Breast epithelium (tissue), 3 donors: ENCODE measurements around the gene GPLD1.

Experiments used
- POLR2A ChIP-seq: fragments of 450-650 bp; IDR thresholded peaks from one replicate; pipeline ENCODE4 v1.6.1; 2016; ENCODE audit warnings: antibody characterized with exemption, mild to moderate bottlenecking, moderate library complexity
- POLR2AphosphoS5 ChIP-seq, 3 donors: sonication (generic); formaldehyde crosslinking; IDR thresholded peaks; one replicate each; pipeline ENCODE4 v1.6.1; 2017; ENCODE audit warnings: antibody characterized with exemption in 3 of 3
- TF ChIP-seq, protein P1 (sequence below), 3 donors: fragments of 450-650 bp; IDR thresholded peaks; one replicate each; pipeline ENCODE4 v1.5.1; 2016 to 2017; ENCODE audit warnings: antibody characterized with exemption in 3 of 3, mild to moderate bottlenecking in 3 of 3, moderate library complexity in 3 of 3

DNA sequence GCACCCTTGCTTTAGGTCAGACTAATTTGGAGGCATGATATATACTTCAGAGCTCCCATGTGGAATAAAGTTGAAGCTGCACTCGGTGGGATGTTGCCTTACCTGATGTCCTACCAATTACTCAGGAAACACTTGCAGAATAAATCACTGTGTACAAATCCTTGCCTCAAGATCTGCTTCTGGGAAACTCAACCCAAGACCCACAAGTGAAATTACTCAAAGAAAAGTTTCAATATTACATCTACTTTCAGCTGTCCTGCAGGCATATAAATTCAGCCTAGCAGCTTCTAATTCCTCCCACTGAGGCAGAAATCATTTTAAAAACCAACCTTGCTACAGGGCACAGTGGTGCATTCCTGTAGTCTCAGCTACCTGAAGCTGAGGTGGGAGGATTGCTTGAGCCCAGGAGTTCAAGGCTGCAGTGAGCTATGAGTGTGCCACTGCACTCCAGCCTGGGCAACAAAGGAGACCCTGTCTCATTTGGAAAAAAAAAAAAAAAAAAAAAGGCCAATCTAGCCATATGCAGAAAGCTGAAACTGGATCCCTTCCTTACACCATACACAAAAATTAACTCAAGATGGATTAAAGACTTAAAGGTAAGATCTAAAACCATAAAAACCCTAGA is 110.8 kb downstream of the GPLD1 start:
- TF ChIP-seq, protein P1, sequence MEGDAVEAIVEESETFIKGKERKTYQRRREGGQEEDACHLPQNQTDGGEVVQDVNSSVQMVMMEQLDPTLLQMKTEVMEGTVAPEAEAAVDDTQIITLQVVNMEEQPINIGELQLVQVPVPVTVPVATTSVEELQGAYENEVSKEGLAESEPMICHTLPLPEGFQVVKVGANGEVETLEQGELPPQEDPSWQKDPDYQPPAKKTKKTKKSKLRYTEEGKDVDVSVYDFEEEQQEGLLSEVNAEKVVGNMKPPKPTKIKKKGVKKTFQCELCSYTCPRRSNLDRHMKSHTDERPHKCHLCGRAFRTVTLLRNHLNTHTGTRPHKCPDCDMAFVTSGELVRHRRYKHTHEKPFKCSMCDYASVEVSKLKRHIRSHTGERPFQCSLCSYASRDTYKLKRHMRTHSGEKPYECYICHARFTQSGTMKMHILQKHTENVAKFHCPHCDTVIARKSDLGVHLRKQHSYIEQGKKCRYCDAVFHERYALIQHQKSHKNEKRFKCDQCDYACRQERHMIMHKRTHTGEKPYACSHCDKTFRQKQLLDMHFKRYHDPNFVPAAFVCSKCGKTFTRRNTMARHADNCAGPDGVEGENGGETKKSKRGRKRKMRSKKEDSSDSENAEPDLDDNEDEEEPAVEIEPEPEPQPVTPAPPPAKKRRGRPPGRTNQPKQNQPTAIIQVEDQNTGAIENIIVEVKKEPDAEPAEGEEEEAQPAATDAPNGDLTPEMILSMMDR (IDR thresholded peaks at IDR 0.05): no peak
- TF ChIP-seq POLR2AphosphoS5 (IDR thresholded peaks at IDR 0.05) (no peak), POLR2A (no peak)
